H9 (cell line): ENCODE data around the gene GBE1. TPM values are rescaled to one million over a fixed set of nuclear protein-coding genes. Genes with fewer than 3 reads are reported as not detected.

Experiments
- DNase-seq: peaks from one replicate; pipeline ENCODE4 v3.0.0-alpha.2; 2017
- H2AFZ ChIP-seq: one replicate; pipeline ENCODE4 v1.6.1; 2013; ENCODE audit warnings: mild to moderate bottlenecking, low read length, control low read depth, moderate library complexity
- H2AK5ac ChIP-seq: 2 replicates; pipeline ENCODE4 v1.6.1; 2013; ENCODE audit warnings: low read length, control low read depth, mixed read lengths; ENCODE audit not compliant: insufficient read length
- H2BK120ac ChIP-seq: one replicate; pipeline ENCODE4 v1.6.1; 2013; ENCODE audit warnings: low read depth, mild to moderate bottlenecking, low read length, control low read depth, inconsistent platforms; ENCODE audit not compliant: poor library complexity, severe bottlenecking
- H2BK12ac ChIP-seq: 2 replicates; pipeline ENCODE4 v1.6.1; 2013; ENCODE audit warnings: low read length, control low read depth, mixed read lengths, low read depth; ENCODE audit not compliant: insufficient read length
- H2BK15ac ChIP-seq: 2 replicates; pipeline ENCODE4 v1.6.1; 2013; ENCODE audit warnings: low read depth, low read length, control low read depth
- H2BK20ac ChIP-seq: one replicate; pipeline ENCODE4 v1.6.1; 2013; ENCODE audit warnings: low read depth, mild to moderate bottlenecking, low read length, control low read depth, inconsistent platforms; ENCODE audit not compliant: poor library complexity, severe bottlenecking
- H2BK5ac ChIP-seq: 2 replicates; pipeline ENCODE4 v1.6.1; 2013; ENCODE audit warnings: low read length, control low read depth, mixed read lengths; ENCODE audit not compliant: insufficient read length
- H3K14ac ChIP-seq: 2 replicates; pipeline ENCODE4 v1.6.1; 2013; ENCODE audit warnings: low read length, control low read depth; ENCODE audit not compliant: insufficient read depth
- H3K18ac ChIP-seq: 2 replicates; pipeline ENCODE4 v1.6.1; 2013; ENCODE audit warnings: low read depth, mild to moderate bottlenecking, mixed read lengths, low read length, control low read depth; ENCODE audit not compliant: insufficient read length
- H3K23ac ChIP-seq: 2 replicates; pipeline ENCODE4 v1.6.1; 2013; ENCODE audit warnings: low read length, control low read depth, mixed read lengths, low read depth; ENCODE audit not compliant: insufficient read length
- H3K23me2 ChIP-seq: 2 replicates; pipeline ENCODE4 v1.6.1; 2013; ENCODE audit warnings: low read depth, mild to moderate bottlenecking, mixed read lengths, low read length, control low read depth; ENCODE audit not compliant: insufficient read length, poor library complexity, severe bottlenecking
- H3K27ac ChIP-seq: 2 replicates; pipeline ENCODE4 v1.5.1; 2013; ENCODE audit warnings: low read length, control low read depth, mixed read lengths, low read depth; ENCODE audit not compliant: insufficient read length
- H3K27me3 ChIP-seq: 2 replicates; pipeline ENCODE4 v1.6.1; 2013; ENCODE audit warnings: low read length, control low read depth, inconsistent platforms; ENCODE audit not compliant: insufficient read depth
- H3K4ac ChIP-seq: 2 replicates; pipeline ENCODE4 v1.6.1; 2013; ENCODE audit warnings: low read depth, mild to moderate bottlenecking, control low read depth, inconsistent platforms, low read length, moderate library complexity
- H3K4me1 ChIP-seq: 2 replicates; pipeline ENCODE4 v1.6.1; 2013; ENCODE audit warnings: low read length, control low read depth, inconsistent platforms; ENCODE audit not compliant: insufficient read depth
- H3K4me2 ChIP-seq: 2 replicates; pipeline ENCODE4 v1.6.1; 2013; ENCODE audit warnings: low read length, control low read depth, mixed read lengths; ENCODE audit not compliant: insufficient read length, insufficient read depth
- H3K56ac ChIP-seq: 2 replicates; pipeline ENCODE4 v1.6.1; 2013; ENCODE audit warnings: low read depth, mild to moderate bottlenecking, mixed read lengths, low read length, control low read depth; ENCODE audit not compliant: insufficient read length
- H3K79me1 ChIP-seq: 2 replicates; pipeline ENCODE4 v1.6.1; 2013; ENCODE audit warnings: low read depth, mild to moderate bottlenecking, moderate library complexity, low read length, control low read depth, inconsistent platforms; ENCODE audit not compliant: insufficient read depth, poor library complexity, severe bottlenecking
- H3K79me2 ChIP-seq: 2 replicates; pipeline ENCODE4 v1.6.1; 2013; ENCODE audit warnings: low read length, control low read depth, inconsistent platforms; ENCODE audit not compliant: insufficient read depth
- H3K9ac ChIP-seq: 2 replicates; pipeline ENCODE4 v1.6.1; 2013; ENCODE audit warnings: low read length, control low read depth, mixed read lengths; ENCODE audit not compliant: insufficient read length; ENCODE audit errors: extremely low read depth
- H3K9me3 ChIP-seq: one replicate; pipeline ENCODE4 v1.6.1; 2013; ENCODE audit warnings: low read depth, low read length, inconsistent platforms; ENCODE audit not compliant: control insufficient read depth
- H3T11ph ChIP-seq: one replicate; pipeline ENCODE4 v1.6.1; 2013; ENCODE audit warnings: mild to moderate bottlenecking, low read length, control low read depth, inconsistent platforms
- H4K20me1 ChIP-seq: one replicate; pipeline ENCODE4 v1.6.1; 2013; ENCODE audit not compliant: control insufficient read depth, insufficient read length, insufficient read depth
- H4K5ac ChIP-seq: 2 replicates; pipeline ENCODE4 v1.6.1; 2013; ENCODE audit warnings: low read depth, mild to moderate bottlenecking, mixed read lengths, low read length, control low read depth; ENCODE audit not compliant: insufficient read length
- H4K8ac ChIP-seq: replicated peaks from 2 replicates; pipeline ENCODE4 v1.6.1; 2013; ENCODE audit warnings: low read length, control low read depth, mixed read lengths, low read depth; ENCODE audit not compliant: insufficient read length
- H4K91ac ChIP-seq: 2 replicates; pipeline ENCODE4 v1.6.1; 2013; ENCODE audit warnings: low read depth, mild to moderate bottlenecking, moderate library complexity, mixed read lengths, low read length, control low read depth; ENCODE audit not compliant: insufficient read length
- H3K27ac Mint-ChIP-seq, 3 experiments: 2 replicates in 2 of 3; 3 replicates in 1 of 3; pipeline ENCODE4 v1.8.0; 2020 to 2021; ENCODE audit warnings: mixed read lengths in 3 of 3, mild to moderate bottlenecking in 1 of 3, moderate library complexity in 1 of 3
- H3K27me3 Mint-ChIP-seq: 2 replicates; pipeline ENCODE4 v1.8.0; 2021; ENCODE audit warnings: low read depth, mild to moderate bottlenecking, moderate library complexity, mixed read lengths
- H3K36me3 Mint-ChIP-seq, 3 experiments: 2 replicates in 2 of 3; 3 replicates in 1 of 3; pipeline ENCODE4 v1.8.0; 2020 to 2021; ENCODE audit warnings: low read depth in 3 of 3, mixed read lengths in 3 of 3; ENCODE audit not compliant: insufficient read depth in 1 of 3
- H3K4me1 Mint-ChIP-seq, 2 experiments: 2 replicates each; pipeline ENCODE4 v1.8.0; 2020; ENCODE audit warnings: mixed read lengths in 2 of 2
- H3K4me3 Mint-ChIP-seq, 2 experiments: 2 replicates in 1 of 2; 3 replicates in 1 of 2; pipeline ENCODE4 v1.8.0; 2020 to 2021; ENCODE audit warnings: mild to moderate bottlenecking in 2 of 2, mixed read lengths in 2 of 2, moderate library complexity in 1 of 2
- H3K9me3 Mint-ChIP-seq, 2 experiments: 2 replicates in 1 of 2; 3 replicates in 1 of 2; pipeline ENCODE4 v1.8.0; 2020; ENCODE audit warnings: mild to moderate bottlenecking in 2 of 2, mixed read lengths in 2 of 2, moderate library complexity in 1 of 2
- CTCF ChIP-seq: fragments of 200-600 bp; sonication (generic); conservative IDR thresholded peaks from 3 replicates; pipeline ENCODE4 v1.8.0; 2021; ENCODE audit warnings: antibody characterized with exemption, mild to moderate bottlenecking
- WGBS: extraction: QIAGEN DNeasy Blood & Tissue Kit; methylation state at CpG from one replicate; pipeline ENCODE4 v1.1.7; 2013; ENCODE audit warnings: missing lambda C conversion rate, low lambda C conversion rate, mixed read lengths; ENCODE audit not compliant: insufficient read length; ENCODE audit errors: extremely low coverage; 5-methylcytosine and 5-hydroxymethylcytosine counted together
- total RNA-seq: library from RNA; stranded (reverse); gene quantifications from 2 replicates; pipeline ENCODE4 v1.2.1, GENCODE V29; 2021

GBE1 gene
- total RNA-seq, 1 experiment from 2014 or later: 13.8 TPM

- Histone ChIP-seq H2BK20ac (no peak overlapping the region), H4K20me1 (no peaks in the 10 kb centered on the region), H3K27me3 (no peaks in the 10 kb centered on the region), H3K14ac (no peak overlapping the region), H4K91ac (no peak overlapping the region), H3K4me2 (no peak overlapping the region), H3K9ac (no peak overlapping the region), H2AFZ (no peak overlapping the region), H2BK120ac (no peak overlapping the region), H3K4me1 (no peaks in the 10 kb centered on the region), H3K56ac (no peak overlapping the region), H2BK12ac (no peak overlapping the region), H3K23ac (no peak overlapping the region), H3K4ac (no peak overlapping the region), H3T11ph (no peak overlapping the region), H3K18ac (no peak overlapping the region), H4K5ac (no peak overlapping the region), H4K8ac (no peak overlapping the region), H3K79me1 (no peaks in the 10 kb centered on the region), H3K79me2 (no peaks in the 10 kb centered on the region), H2AK5ac (no peak overlapping the region), H3K9me3 (no peaks in the 10 kb centered on the region), H3K27ac (no peak overlapping the region), H2BK15ac (no peak overlapping the region), H2BK5ac (no peak overlapping the region), H3K23me2 (no peaks in the 10 kb centered on the region)
- no peaks in the 10 kb centered on the region for H3K36me3 Mint-ChIP-seq
- no CpG with 5 or more reads among the region's 2 CpGs for WGBS
- TF ChIP-seq CTCF: no peak
- no peak overlapping the region for H3K4me3 Mint-ChIP-seq
- no peak for DNase-seq
- no peaks in the 10 kb centered on the region for H3K27me3 Mint-ChIP-seq
- H3K27ac Mint-ChIP-seq: no peak overlapping the region
- no peaks in the 10 kb centered on the region for H3K4me1 Mint-ChIP-seq
- H3K9me3 Mint-ChIP-seq: no peaks in the 10 kb centered on the region
Measured at GRCh38 chr3:81709606-81710005, 51.8 kb downstream of the GBE1 start.
